ENCODE results near the gene C7orf57.

The C7orf57 gene

GRCh38 chr7:48004032-48004431 lies 31.3 kb upstream of the C7orf57 start:
- no peaks in the 10 kb centered on the region for H3K36me3 ChIP-seq (ENCODE audit: control insufficient read depth in 1 of 2, insufficient read depth in 2 of 2, low read length in 2 of 2)
- H3K9me3 ChIP-seq (ENCODE audit: control insufficient read depth in 1 of 2, low read length in 2 of 2), result no peaks in the 10 kb centered on the region
- no peaks in the 10 kb centered on the region for H3K27me3 ChIP-seq (ENCODE audit: control insufficient read depth in 1 of 2, insufficient read depth in 2 of 2, low read length in 2 of 2)
- peaks cover 19 to 20% of the 10 kb centered on the region in 2 donors for H3K4me1 ChIP-seq (ENCODE audit: control insufficient read depth in 1 of 2, insufficient read depth in 2 of 2, low read length in 2 of 2)
- H3K4me3 ChIP-seq (ENCODE audit: low read depth in 1 of 2, low read length in 2 of 2), result no peak overlapping the region
- no peak overlapping the region for H3K27ac ChIP-seq (ENCODE audit: low read depth, low read length)
- no peak overlapping the region for H3K9ac ChIP-seq (ENCODE audit: low read depth in 1 of 2, low read length in 2 of 2)

- Histone ChIP-seq H3K27ac (ENCODE audit: low read depth, low read length) (no peak overlapping the region), H3K27me3 (ENCODE audit: control insufficient read depth in 1 of 2, insufficient read depth in 2 of 2, low read length in 2 of 2) (no peaks in the 10 kb centered on the region), H3K36me3 (ENCODE audit: control insufficient read depth in 1 of 2, insufficient read depth in 2 of 2, low read length in 2 of 2) (no peaks in the 10 kb centered on the region), H3K4me1 (ENCODE audit: control insufficient read depth in 1 of 2, insufficient read depth in 2 of 2, low read length in 2 of 2) (peaks cover 19 to 20% of the 10 kb centered on the region in 2 donors), H3K9me3 (ENCODE audit: control insufficient read depth in 1 of 2, low read length in 2 of 2) (no peaks in the 10 kb centered on the region), H3K4me3 (ENCODE audit: low read depth in 1 of 2, low read length in 2 of 2) (no peak overlapping the region), H3K9ac (ENCODE audit: low read depth in 1 of 2, low read length in 2 of 2) (no peak overlapping the region)
Measured at GRCh38 chr7:48004638-48005037, 30.7 kb upstream of the C7orf57 start.

GRCh38 chr7:48006866-48007265 lies 28.5 kb upstream of the C7orf57 start:
- H3K4me3 ChIP-seq (ENCODE audit: low read depth in 1 of 2, low read length in 2 of 2), result no peak overlapping the region

GRCh38 chr7:48009257-48009656 lies 26.1 kb upstream of the C7orf57 start:
- H3K4me1 ChIP-seq (ENCODE audit: control insufficient read depth in 1 of 2, insufficient read depth in 2 of 2, low read length in 2 of 2), result peaks cover 18 to 19% of the 10 kb centered on the region in 2 donors
- no peak overlapping the region for H3K4me3 ChIP-seq (ENCODE audit: low read depth in 1 of 2, low read length in 2 of 2)
- no peak overlapping the region for H3K27ac ChIP-seq (ENCODE audit: low read depth, low read length)
- H3K9ac ChIP-seq (ENCODE audit: low read depth in 1 of 2, low read length in 2 of 2), result no peak overlapping the region
- H3K9me3 ChIP-seq (ENCODE audit: control insufficient read depth in 1 of 2, low read length in 2 of 2), result no peaks in the 10 kb centered on the region
- no peaks in the 10 kb centered on the region for H3K36me3 ChIP-seq (ENCODE audit: control insufficient read depth in 1 of 2, insufficient read depth in 2 of 2, low read length in 2 of 2)
- no peaks in the 10 kb centered on the region for H3K27me3 ChIP-seq (ENCODE audit: control insufficient read depth in 1 of 2, insufficient read depth in 2 of 2, low read length in 2 of 2)

More at GRCh38 chr7:48006866-48007265, 28.5 kb upstream of the C7orf57 start:
- Histone ChIP-seq H3K27me3 (ENCODE audit: control insufficient read depth in 1 of 2, insufficient read depth in 2 of 2, low read length in 2 of 2) (no peaks in the 10 kb centered on the region), H3K27ac (ENCODE audit: low read depth, low read length) (no peak overlapping the region), H3K9me3 (ENCODE audit: control insufficient read depth in 1 of 2, low read length in 2 of 2) (no peaks in the 10 kb centered on the region), H3K4me1 (ENCODE audit: control insufficient read depth in 1 of 2, insufficient read depth in 2 of 2, low read length in 2 of 2) (peaks cover 19 to 20% of the 10 kb centered on the region in 2 donors), H3K9ac (ENCODE audit: low read depth in 1 of 2, low read length in 2 of 2) (no peak overlapping the region), H3K36me3 (ENCODE audit: control insufficient read depth in 1 of 2, insufficient read depth in 2 of 2, low read length in 2 of 2) (no peaks in the 10 kb centered on the region)

- Histone ChIP-seq H3K9me3 (ENCODE audit: control insufficient read depth in 1 of 2, low read length in 2 of 2) (no peaks in the 10 kb centered on the region), H3K27me3 (ENCODE audit: control insufficient read depth in 1 of 2, insufficient read depth in 2 of 2, low read length in 2 of 2) (no peaks in the 10 kb centered on the region), H3K27ac (ENCODE audit: low read depth, low read length) (no peak overlapping the region), H3K4me3 (ENCODE audit: low read depth in 1 of 2, low read length in 2 of 2) (no peak overlapping the region), H3K9ac (ENCODE audit: low read depth in 1 of 2, low read length in 2 of 2) (no peak overlapping the region), H3K36me3 (ENCODE audit: control insufficient read depth in 1 of 2, insufficient read depth in 2 of 2, low read length in 2 of 2) (no peaks in the 10 kb centered on the region), H3K4me1 (ENCODE audit: control insufficient read depth in 1 of 2, insufficient read depth in 2 of 2, low read length in 2 of 2) (peaks cover 11 to 12% of the 10 kb centered on the region in 2 donors)
Measured at GRCh38 chr7:48009954-48010353, 25.4 kb upstream of the C7orf57 start.

GRCh38 chr7:48011323-48011722 lies 24.0 kb upstream of the C7orf57 start:
- no peaks in the 10 kb centered on the region for H3K36me3 ChIP-seq (ENCODE audit: control insufficient read depth in 1 of 2, insufficient read depth in 2 of 2, low read length in 2 of 2)
- H3K27ac ChIP-seq (ENCODE audit: low read depth, low read length), result no peak overlapping the region
- no peaks in the 10 kb centered on the region for H3K9me3 ChIP-seq (ENCODE audit: control insufficient read depth in 1 of 2, low read length in 2 of 2)
- no peak overlapping the region for H3K4me3 ChIP-seq (ENCODE audit: low read depth in 1 of 2, low read length in 2 of 2)
- H3K4me1 ChIP-seq (ENCODE audit: control insufficient read depth in 1 of 2, insufficient read depth in 2 of 2, low read length in 2 of 2), result peaks cover 0 to 3% of the 10 kb centered on the region in 2 donors
- no peaks in the 10 kb centered on the region for H3K27me3 ChIP-seq (ENCODE audit: control insufficient read depth in 1 of 2, insufficient read depth in 2 of 2, low read length in 2 of 2)
- no peak overlapping the region for H3K9ac ChIP-seq (ENCODE audit: low read depth in 1 of 2, low read length in 2 of 2)

- no peaks in the 10 kb centered on the region for H3K27me3 ChIP-seq (ENCODE audit: control insufficient read depth in 1 of 2, insufficient read depth in 2 of 2, low read length in 2 of 2)
- H3K4me1 ChIP-seq (ENCODE audit: control insufficient read depth in 1 of 2, insufficient read depth in 2 of 2, low read length in 2 of 2), result no peaks in the 10 kb centered on the region
- H3K9me3 ChIP-seq (ENCODE audit: control insufficient read depth in 1 of 2, low read length in 2 of 2), result no peaks in the 10 kb centered on the region
- no peaks in the 10 kb centered on the region for H3K36me3 ChIP-seq (ENCODE audit: control insufficient read depth in 1 of 2, insufficient read depth in 2 of 2, low read length in 2 of 2)
- no peak overlapping the region for H3K9ac ChIP-seq (ENCODE audit: low read depth in 1 of 2, low read length in 2 of 2)
- H3K27ac ChIP-seq (ENCODE audit: low read depth, low read length), result no peak overlapping the region
- H3K4me3 ChIP-seq (ENCODE audit: low read depth in 1 of 2, low read length in 2 of 2), result no peak overlapping the region
Measured at GRCh38 chr7:48011951-48012350, 23.4 kb upstream of the C7orf57 start.

- no peaks in the 10 kb centered on the region for H3K9me3 ChIP-seq (ENCODE audit: control insufficient read depth in 1 of 2, low read length in 2 of 2)
- no peak overlapping the region for H3K27ac ChIP-seq (ENCODE audit: low read depth, low read length)
- no peak overlapping the region for H3K4me3 ChIP-seq (ENCODE audit: low read depth in 1 of 2, low read length in 2 of 2)
- no peaks in the 10 kb centered on the region for H3K4me1 ChIP-seq (ENCODE audit: control insufficient read depth in 1 of 2, insufficient read depth in 2 of 2, low read length in 2 of 2)
- H3K36me3 ChIP-seq (ENCODE audit: control insufficient read depth in 1 of 2, insufficient read depth in 2 of 2, low read length in 2 of 2), result no peaks in the 10 kb centered on the region
- no peaks in the 10 kb centered on the region for H3K27me3 ChIP-seq (ENCODE audit: control insufficient read depth in 1 of 2, insufficient read depth in 2 of 2, low read length in 2 of 2)
- no peak overlapping the region for H3K9ac ChIP-seq (ENCODE audit: low read depth in 1 of 2, low read length in 2 of 2)
Measured at GRCh38 chr7:48016641-48017040, 18.7 kb upstream of the C7orf57 start.

GRCh38 chr7:48017674-48018073 lies 17.7 kb upstream of the C7orf57 start:
- Histone ChIP-seq H3K9me3 (ENCODE audit: control insufficient read depth in 1 of 2, low read length in 2 of 2) (no peaks in the 10 kb centered on the region), H3K4me1 (ENCODE audit: control insufficient read depth in 1 of 2, insufficient read depth in 2 of 2, low read length in 2 of 2) (no peaks in the 10 kb centered on the region), H3K27ac (ENCODE audit: low read depth, low read length) (no peak overlapping the region), H3K36me3 (ENCODE audit: control insufficient read depth in 1 of 2, insufficient read depth in 2 of 2, low read length in 2 of 2) (no peaks in the 10 kb centered on the region), H3K27me3 (ENCODE audit: control insufficient read depth in 1 of 2, insufficient read depth in 2 of 2, low read length in 2 of 2) (no peaks in the 10 kb centered on the region), H3K9ac (ENCODE audit: low read depth in 1 of 2, low read length in 2 of 2) (no peak overlapping the region), H3K4me3 (ENCODE audit: low read depth in 1 of 2, low read length in 2 of 2) (no peak overlapping the region)

- no peaks in the 10 kb centered on the region for H3K4me1 ChIP-seq (ENCODE audit: control insufficient read depth in 1 of 2, insufficient read depth in 2 of 2, low read length in 2 of 2)
Measured at GRCh38 chr7:48025624-48026023, 9.7 kb upstream of the C7orf57 start.

GRCh38 chr7:48028938-48029337 lies 6.4 kb upstream of the C7orf57 start, which contains the start of gene SUN3:
TSS of gene SUN3 (minus strand) at chr7:48029107. CDS start at chr7:48028938, 169 bp downstream.
- H3K36me3 ChIP-seq (ENCODE audit: control insufficient read depth in 1 of 2, insufficient read depth in 2 of 2, low read length in 2 of 2), result no peaks in the 10 kb centered on the region
- H3K9ac ChIP-seq (ENCODE audit: low read depth in 1 of 2, low read length in 2 of 2), result no peak within 1 kb of the TSS
- no peak within 1 kb of the TSS for H3K27ac ChIP-seq (ENCODE audit: low read depth, low read length)
- no peaks in the 10 kb centered on the region for H3K27me3 ChIP-seq (ENCODE audit: control insufficient read depth in 1 of 2, insufficient read depth in 2 of 2, low read length in 2 of 2)
- H3K9me3 ChIP-seq (ENCODE audit: control insufficient read depth in 1 of 2, low read length in 2 of 2), result no peaks in the 10 kb centered on the region
- H3K4me1 ChIP-seq (ENCODE audit: control insufficient read depth in 1 of 2, insufficient read depth in 2 of 2, low read length in 2 of 2), result no peaks in the 10 kb centered on the region
- H3K4me3 ChIP-seq (ENCODE audit: low read depth in 1 of 2, low read length in 2 of 2), result no peak within 1 kb of the TSS

More at GRCh38 chr7:48025624-48026023, 9.7 kb upstream of the C7orf57 start:
- Histone ChIP-seq H3K9me3 (ENCODE audit: control insufficient read depth in 1 of 2, low read length in 2 of 2) (no peaks in the 10 kb centered on the region), H3K9ac (ENCODE audit: low read depth in 1 of 2, low read length in 2 of 2) (no peak overlapping the region), H3K27ac (ENCODE audit: low read depth, low read length) (no peak overlapping the region), H3K36me3 (ENCODE audit: control insufficient read depth in 1 of 2, insufficient read depth in 2 of 2, low read length in 2 of 2) (no peaks in the 10 kb centered on the region), H3K27me3 (ENCODE audit: control insufficient read depth in 1 of 2, insufficient read depth in 2 of 2, low read length in 2 of 2) (no peaks in the 10 kb centered on the region), H3K4me3 (ENCODE audit: low read depth in 1 of 2, low read length in 2 of 2) (no peak overlapping the region)

Data from duodenal mucosa (tissue), 2 donors.